OCI-M2 (cell line): Measurements from ENCODE around the gene DDAH1.

Source experiments
- DNase-seq: peaks from one replicate; lab custom pipeline; 2025; ENCODE audit not compliant: unreplicated experiment; lab: John Stamatoyannopoulos, UW

Gene DDAH1

DNA sequence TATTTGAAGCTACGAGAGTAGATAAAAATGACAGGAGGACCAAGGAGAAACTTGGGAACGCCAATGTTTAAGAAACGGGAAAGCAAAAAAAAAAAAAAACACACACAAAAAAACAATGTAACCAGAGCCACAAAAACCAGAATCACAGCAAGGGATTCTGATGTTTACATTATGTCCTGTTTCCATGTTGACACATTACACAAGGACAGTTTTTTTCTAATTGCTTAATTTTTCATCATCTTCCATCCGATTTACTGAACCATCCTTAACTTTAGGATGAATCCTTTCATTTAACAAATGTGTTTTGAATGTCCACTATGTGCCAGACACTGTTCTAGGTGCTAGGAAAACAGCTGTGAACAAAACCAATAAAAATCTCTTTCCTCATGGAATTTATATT lies 187.2 kb downstream of the DDAH1 start:
- DNase-seq = no peak

DNA sequence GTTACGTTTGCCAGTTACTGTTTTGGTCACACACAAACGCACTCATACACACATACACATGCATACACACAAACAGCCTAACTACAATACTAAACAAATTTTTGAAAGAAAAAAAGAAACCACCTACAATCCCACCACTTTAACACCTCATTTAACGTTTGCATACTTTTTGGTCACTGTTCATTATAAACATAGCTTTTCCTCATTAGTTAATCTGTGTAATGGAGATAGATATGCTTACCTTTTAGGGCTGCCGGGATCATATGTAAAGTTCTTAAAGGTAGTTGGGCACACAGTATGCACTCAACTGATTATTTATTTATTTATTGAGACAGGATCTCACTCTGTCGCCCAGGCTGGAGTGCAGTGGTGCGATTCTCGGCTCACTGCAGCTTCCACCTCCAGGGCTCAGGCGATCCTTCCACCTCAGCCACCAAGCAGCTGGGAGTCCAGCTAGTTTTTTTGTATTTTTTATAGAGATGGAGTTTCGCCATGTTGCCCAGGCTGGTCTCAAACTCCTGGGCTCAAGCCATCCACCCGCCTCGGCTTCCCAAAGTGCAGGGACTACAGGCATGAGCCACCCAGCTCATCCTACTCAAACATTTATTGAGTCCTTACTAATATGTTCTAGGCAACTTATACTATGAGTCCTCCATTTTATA lies 187.8 kb downstream of the DDAH1 start:
- DNase-seq = no peak

DNA sequence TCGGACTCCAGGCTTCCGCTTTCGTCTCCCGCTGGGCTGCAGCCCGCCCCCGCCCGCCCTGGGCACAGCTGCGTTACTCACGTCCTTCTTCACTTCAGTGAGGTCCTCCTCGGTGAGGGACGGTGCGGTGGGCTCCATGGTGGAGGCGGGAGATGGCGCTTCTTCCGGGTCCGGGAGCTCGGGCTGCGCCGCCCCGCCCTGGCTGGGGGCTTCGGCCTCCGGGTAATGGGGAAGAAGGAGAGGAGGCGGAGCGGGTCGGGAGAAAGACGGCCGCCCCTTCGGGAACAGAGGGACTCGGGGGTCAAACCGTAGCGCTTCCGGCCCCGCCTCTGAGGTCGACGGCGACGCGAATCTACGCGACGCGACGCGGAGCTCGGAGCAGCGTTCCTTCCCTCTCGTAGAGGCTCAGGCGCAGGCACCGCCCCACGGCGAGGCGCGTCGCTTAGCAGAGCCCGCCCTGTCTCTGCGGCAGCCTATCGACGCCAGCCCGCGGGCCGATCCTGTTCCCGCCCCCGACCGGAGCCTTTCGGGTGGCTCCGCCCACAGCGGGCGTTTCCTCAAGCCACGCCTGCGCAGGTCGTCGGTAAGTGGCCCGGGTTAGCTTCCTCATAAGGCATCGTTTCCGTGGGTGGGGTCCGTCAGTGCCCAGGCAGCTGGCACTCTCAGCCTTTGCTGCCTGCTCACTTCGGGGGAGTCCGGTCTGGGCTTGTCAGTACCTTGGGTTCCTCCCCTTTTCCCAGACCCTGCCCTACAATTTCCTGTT lies 188.6 kb downstream of the DDAH1 start, which contains the start of gene BCL10:
Gene BCL10, minus strand, starts transcription at position 418 of the 763 bp plus-strand sequence. Its CDS starts 280 bp downstream, at position 138.
- peak; percentile 75 for DNase-seq

DNA sequence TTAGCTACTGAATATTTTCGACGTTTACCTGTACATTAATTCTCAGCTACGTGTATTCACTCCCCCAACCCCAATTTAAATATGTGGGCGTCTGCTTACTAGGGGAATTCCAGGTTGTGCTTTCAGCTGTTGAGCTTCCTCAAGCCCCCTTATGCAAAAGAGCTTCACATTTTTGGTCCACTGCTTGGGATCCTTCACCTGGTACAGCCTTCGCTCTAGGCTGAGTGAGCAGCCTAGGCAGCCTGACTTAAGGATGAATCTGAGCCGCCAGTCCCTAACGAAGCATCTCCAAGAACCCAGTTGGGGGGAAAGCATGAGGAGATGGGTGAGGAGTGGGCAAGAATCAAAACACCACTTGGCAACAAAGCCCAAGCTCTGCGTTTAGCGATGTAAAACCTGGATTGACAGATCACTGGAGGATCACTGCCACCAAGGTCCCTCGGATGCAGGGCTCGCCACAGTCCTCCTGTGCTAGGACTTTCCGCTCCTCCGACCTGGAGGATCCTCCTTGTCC lies 189.2 kb downstream of the DDAH1 start:
- DNase-seq = no peak

DNA sequence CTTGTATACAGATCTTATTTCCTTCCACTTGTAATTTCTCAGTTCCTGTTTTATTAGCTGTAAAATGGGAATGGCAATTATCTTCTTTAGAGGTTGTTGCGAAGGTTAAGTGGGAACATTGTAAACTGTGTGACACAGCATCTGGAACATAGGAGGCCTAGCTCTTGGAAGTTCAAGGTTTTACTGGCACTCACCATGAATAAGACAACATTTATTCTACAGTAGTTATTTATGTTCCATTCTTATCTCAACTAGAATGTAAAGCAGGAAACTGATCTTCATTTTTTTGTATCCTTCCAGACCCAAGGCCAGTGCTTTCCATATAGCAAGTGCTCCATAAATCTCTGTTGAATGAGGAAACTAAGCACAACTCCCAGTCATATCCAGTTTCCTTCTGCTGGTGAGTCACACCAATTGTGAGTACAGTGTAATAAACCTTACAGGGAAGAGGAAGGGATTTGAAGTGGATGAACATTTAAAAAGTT lies 189.9 kb downstream of the DDAH1 start:
- no peak for DNase-seq

DNA sequence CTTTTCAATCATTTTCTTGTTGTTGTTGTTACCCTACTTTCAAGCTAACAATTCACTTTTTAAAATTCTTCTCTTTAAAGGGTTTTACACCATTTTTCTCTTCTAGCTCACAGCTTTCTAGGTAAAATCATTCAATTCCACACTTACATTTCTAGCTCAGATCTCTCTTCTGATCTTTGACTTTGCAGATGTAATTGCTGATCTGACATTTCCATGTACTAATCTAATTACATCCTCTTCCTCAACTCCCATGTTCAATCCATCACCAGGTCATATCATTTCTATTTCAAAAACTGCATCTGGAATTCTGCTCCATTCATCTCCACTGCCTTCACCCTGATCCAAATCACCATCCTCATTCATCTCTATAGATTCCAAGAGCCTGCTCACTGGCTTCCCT lies 191.6 kb downstream of the DDAH1 start:
- DNase-seq = no peak

DNA sequence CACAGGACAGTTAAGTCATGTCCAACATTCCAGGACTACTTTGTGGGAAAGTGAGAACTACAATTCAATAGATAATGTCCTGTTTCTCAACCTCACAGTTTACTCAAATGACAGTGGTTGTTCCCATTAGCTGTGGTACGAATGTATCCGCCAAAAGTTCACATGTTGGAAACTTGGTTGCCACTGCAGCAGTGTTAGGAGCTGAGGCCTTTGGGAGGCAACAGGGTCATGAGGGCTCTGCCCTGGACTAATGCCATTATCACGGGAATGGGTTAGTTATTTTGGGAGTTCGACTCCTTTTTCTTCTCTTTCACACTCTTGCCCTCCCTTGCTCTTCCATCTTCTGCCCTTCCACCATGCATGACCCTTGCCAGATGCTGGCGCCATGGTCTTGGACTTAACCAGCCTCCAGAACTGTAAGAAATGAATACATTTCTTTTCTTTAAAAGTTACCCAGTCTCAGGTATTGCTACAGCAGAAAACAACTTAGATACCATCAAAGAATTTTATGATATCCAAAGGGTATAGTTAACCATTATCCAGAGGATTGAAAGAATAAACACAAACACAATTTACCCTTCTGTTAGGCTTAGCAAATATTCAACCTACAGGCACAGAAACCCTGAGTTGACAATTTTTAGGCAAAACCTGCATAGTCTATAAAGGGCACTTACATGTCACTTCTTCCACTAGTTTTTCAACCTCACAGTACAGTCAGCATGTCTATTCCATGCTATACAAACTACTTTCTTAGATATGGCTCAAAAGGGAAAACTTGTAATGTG lies 196.0 kb downstream of the DDAH1 start:
- DNase-seq = no peak
